Activated T-helper 2 cell treated with anti-CD3 and anti-CD28 coated beads, Interferon-gamma antibody, Interleukin-2, Interleukin-4, amounts not matched to agents 10 μg/mL and 5 μg/mL and 100 μg/mL, durations not matched to agents 14 hours and 24 hours and 36 hours (primary cell): Measurements from ENCODE around the gene NMRK2. TPM values are rescaled to one million over a fixed set of nuclear protein-coding genes. Genes with fewer than 3 reads are reported as not detected.
"Not testable (repeated sequence)": the region's sequence is repeated elsewhere in the genome, so short reads cannot be mapped to it uniquely, and the experiment has no call there.

ENCODE experiments used
- DNase-seq: peaks from one replicate; pipeline ENCODE4 v3.0.0; 2021; ENCODE audit warnings: low spot score
- H3K27ac Mint-ChIP-seq: one replicate; pipeline ENCODE4 v1.8.0; 2021; ENCODE audit warnings: mixed read lengths
- H3K27me3 Mint-ChIP-seq: one replicate; pipeline ENCODE4 v1.8.0; 2021; ENCODE audit warnings: low read depth, mixed read lengths
- H3K36me3 Mint-ChIP-seq: one replicate; pipeline ENCODE4 v1.8.0; 2021; ENCODE audit warnings: low read depth, mixed read lengths
- H3K4me1 Mint-ChIP-seq: one replicate; pipeline ENCODE4 v1.8.0; 2021; ENCODE audit warnings: low read depth, mixed read lengths
- H3K4me3 Mint-ChIP-seq: one replicate; pipeline ENCODE4 v1.8.0; 2021; ENCODE audit warnings: low read depth, mild to moderate bottlenecking, moderate library complexity, mixed read lengths
- H3K9me3 Mint-ChIP-seq: one replicate; pipeline ENCODE4 v1.8.0; 2021; ENCODE audit warnings: mixed read lengths
- intact Hi-C: fragments of 100-400 bp; cut with micrococcal nuclease; formaldehyde crosslinking; loops from one replicate; pipeline ENCODE4 v1.15.1; 2023
- total RNA-seq: library from RNA; stranded (reverse); gene quantifications from 2 replicates; pipeline ENCODE4 v1.2.3, GENCODE V29; 2022

The NMRK2 gene
- total RNA-seq, 1 donor from 2014 or later = not detected

- Mint-ChIP-seq H3K4me1 (no peaks in the 10 kb centered on the region), H3K36me3 (peaks cover 42% of the 10 kb centered on the region)
- intact Hi-C loops = no loop called here
Observed at GRCh38 chr19:3963458-3964255, 30.8 kb downstream of the NMRK2 start.

GRCh38 chr19:3964256-3965194 is 31.7 kb downstream of the NMRK2 start:
- Mint-ChIP-seq H3K27me3 (no peaks in the 10 kb centered on the region), H3K4me3 (no peak overlapping the region), H3K27ac (no peak overlapping the region), H3K4me1 (peaks cover 4% of the 10 kb centered on the region), H3K36me3 (peaks cover 51% of the 10 kb centered on the region), H3K9me3 (no peaks in the 10 kb centered on the region)
- no peak for DNase-seq
- intact Hi-C loops = no loop called here

More at GRCh38 chr19:3963458-3964255, 30.8 kb downstream of the NMRK2 start:
- H3K9me3 Mint-ChIP-seq = no peaks in the 10 kb centered on the region
- H3K27ac Mint-ChIP-seq = no peak overlapping the region
- H3K4me3 Mint-ChIP-seq = no peak overlapping the region
- no peak for DNase-seq
- H3K27me3 Mint-ChIP-seq = no peaks in the 10 kb centered on the region

- peaks cover 16% of the 10 kb centered on the region for H3K4me1 Mint-ChIP-seq
- H3K4me3 Mint-ChIP-seq = no peak overlapping the region
- intact Hi-C loops = no loop called here
- DNase-seq = no peak
- H3K27ac Mint-ChIP-seq = no peak overlapping the region
- H3K9me3 Mint-ChIP-seq = no peaks in the 10 kb centered on the region
- H3K36me3 Mint-ChIP-seq = peaks cover 52% of the 10 kb centered on the region
- no peaks in the 10 kb centered on the region for H3K27me3 Mint-ChIP-seq
Observed at GRCh38 chr19:3966051-3967017, 33.5 kb downstream of the NMRK2 start.

GRCh38 chr19:3967983-3968382 is 35.1 kb downstream of the NMRK2 start:
- H3K27ac Mint-ChIP-seq, DNase-seq, H3K27me3 Mint-ChIP-seq, H3K4me3 Mint-ChIP-seq, intact Hi-C loops, H3K9me3 Mint-ChIP-seq: not testable (repeated sequence)
- Mint-ChIP-seq H3K4me1 (peaks cover 17% of the 10 kb centered on the region), H3K36me3 (peaks cover 45% of the 10 kb centered on the region)

- intact Hi-C loops = no loop called here
- Mint-ChIP-seq H3K9me3 (no peaks in the 10 kb centered on the region), H3K4me3 (peak overlapping the region; percentile 91), H3K4me1 (peaks cover 17% of the 10 kb centered on the region), H3K27me3 (no peaks in the 10 kb centered on the region), H3K27ac (no peak overlapping the region), H3K36me3 (peaks cover 37% of the 10 kb centered on the region)
- no peak for DNase-seq
Observed at GRCh38 chr19:3968556-3969434, 35.9 kb downstream of the NMRK2 start.

- H3K27me3 Mint-ChIP-seq = no peaks in the 10 kb centered on the region
- intact Hi-C loops = no loop called here
- H3K4me1 Mint-ChIP-seq = peaks cover 17% of the 10 kb centered on the region
- no peak for DNase-seq
- no peaks in the 10 kb centered on the region for H3K9me3 Mint-ChIP-seq
- peaks cover 34% of the 10 kb centered on the region for H3K36me3 Mint-ChIP-seq
- peak overlapping the region; percentile 74 for H3K27ac Mint-ChIP-seq
- peak overlapping the region; percentile 91 for H3K4me3 Mint-ChIP-seq
Observed at GRCh38 chr19:3969435-3970312, 36.8 kb downstream of the NMRK2 start.

GRCh38 chr19:3970313-3970807 is 37.5 kb downstream of the NMRK2 start:
- Mint-ChIP-seq H3K9me3 (no peaks in the 10 kb centered on the region), H3K27ac (peak overlapping the region; percentile 74), H3K27me3 (no peaks in the 10 kb centered on the region), H3K36me3 (peaks cover 30% of the 10 kb centered on the region), H3K4me3 (peak overlapping the region; percentile 91), H3K4me1 (peaks cover 17% of the 10 kb centered on the region)
- intact Hi-C loops = no loop called here
- DNase-seq = no peak

- Mint-ChIP-seq H3K27me3 (no peaks in the 10 kb centered on the region), H3K4me1 (peaks cover 17% of the 10 kb centered on the region), H3K9me3 (no peaks in the 10 kb centered on the region), H3K27ac (peak within 1 kb of the TSS; percentile 74), H3K4me3 (peak within 1 kb of the TSS; percentile 91), H3K36me3 (peaks cover 32% of the 10 kb centered on the region)
- DNase-seq = peak; percentile 93
- intact Hi-C loops = loop anchor here (1.0 kb wide), 1 partner anchor 15 kb away; no protein-coding TSS in a partner anchor
Observed at GRCh38 chr19:3970808-3971598, 38.1 kb downstream of the NMRK2 start, which contains the start of gene DAPK3. DAPK3 (minus strand) TSS chr19:3971099; CDS start chr19:3969735, 1,364 bp downstream.

- Mint-ChIP-seq H3K27me3 (no peaks in the 10 kb centered on the region), H3K27ac (no peak overlapping the region), H3K36me3 (peaks cover 45% of the 10 kb centered on the region), H3K9me3 (no peaks in the 10 kb centered on the region), H3K4me1 (peaks cover 7% of the 10 kb centered on the region), H3K4me3 (no peak overlapping the region)
- intact Hi-C loops = no loop called here
- DNase-seq = no peak
Observed at GRCh38 chr19:3975144-3975543, 42.3 kb downstream of the NMRK2 start.

- Mint-ChIP-seq H3K4me1 (peaks cover 5% of the 10 kb centered on the region), H3K4me3 (no peak overlapping the region), H3K9me3 (no peaks in the 10 kb centered on the region), H3K36me3 (peaks cover 50% of the 10 kb centered on the region), H3K27me3 (no peaks in the 10 kb centered on the region), H3K27ac (no peak overlapping the region)
- no peak for DNase-seq
- intact Hi-C loops = no loop called here
Observed at GRCh38 chr19:3975637-3976087, 42.8 kb downstream of the NMRK2 start.
